Right renal cortex interstitium (tissue), 3 donors: ENCODE results near the gene NR1H2. TPM values are rescaled to one million over a fixed set of nuclear protein-coding genes. Genes with fewer than 3 reads are reported as not detected.

Experiments used
- DNase-seq, 3 donors: peaks; one replicate each; pipeline ENCODE4 v3.0.0-alpha.2; 2013; ENCODE audit warnings: low read depth in 3 of 3, low spot score in 2 of 3
- polyA plus RNA-seq, 3 donors: library from polyadenylated mRNA; unstranded; fragments of 120-200 nt; gene quantifications; one replicate each; pipeline ENCODE4 v1.2.1, GENCODE V29; 2013; ENCODE audit not compliant: insufficient read length in 3 of 3

NR1H2 gene
- polyA plus RNA-seq, 3 donors: 25.9 to 28.8 (median 27.6) TPM

GRCh38 chr19:50399368-50399745 lies 23.1 kb downstream of the NR1H2 start:
- DNase-seq: no peak

GRCh38 chr19:50401605-50402450 lies 25.6 kb downstream of the NR1H2 start:
- no peak for DNase-seq

- no peak for DNase-seq
Observed at GRCh38 chr19:50402544-50403301, 26.5 kb downstream of the NR1H2 start.

GRCh38 chr19:50406156-50406820 lies 30.0 kb downstream of the NR1H2 start:
- DNase-seq: no peak

GRCh38 chr19:50406829-50407228 lies 30.6 kb downstream of the NR1H2 start:
- no peak for DNase-seq

GRCh38 chr19:50409347-50409746 lies 33.1 kb downstream of the NR1H2 start:
- no peak for DNase-seq

GRCh38 chr19:50410109-50410508 lies 33.9 kb downstream of the NR1H2 start:
- DNase-seq: no peak

GRCh38 chr19:50412419-50412818 lies 36.2 kb downstream of the NR1H2 start:
- DNase-seq: no peak

- DNase-seq: no peak
Observed at GRCh38 chr19:50413096-50413495, 36.8 kb downstream of the NR1H2 start.

GRCh38 chr19:50413531-50413930 lies 37.3 kb downstream of the NR1H2 start:
- no peak for DNase-seq

GRCh38 chr19:50414864-50415660 lies 38.8 kb downstream of the NR1H2 start:
- no peak for DNase-seq

- DNase-seq: no peak
Observed at GRCh38 chr19:50415661-50416033, 39.4 kb downstream of the NR1H2 start.

- no peak for DNase-seq
Observed at GRCh38 chr19:50416034-50416977, 40.0 kb downstream of the NR1H2 start.

- DNase-seq: no peak
Observed at GRCh38 chr19:50417111-50418081, 41.1 kb downstream of the NR1H2 start.

GRCh38 chr19:50418176-50419021 lies 42.1 kb downstream of the NR1H2 start, which contains the start of gene SPIB:
Gene SPIB, plus strand, starts transcription at chr19:50418938. Its CDS starts 25 bp downstream, at chr19:50418963.
- no peak for DNase-seq

- no peak for DNase-seq
Observed at GRCh38 chr19:50419022-50419579, 42.8 kb downstream of the NR1H2 start.

- no peak for DNase-seq
Observed at GRCh38 chr19:50419580-50420035, 43.4 kb downstream of the NR1H2 start.
